GM21515 (cell line): ENCODE results near the gene HSPBP1.
"Not testable (repeated sequence)": the region's sequence is repeated elsewhere in the genome, so short reads cannot be mapped to it uniquely, and the experiment has no call there.

ENCODE experiments used
- ATAC-seq: cut with Tn5 transposase; IDR thresholded peaks from one replicate; pipeline ENCODE4 v1.9.1; 2021; ENCODE audit not compliant: unreplicated experiment

Gene HSPBP1

DNA sequence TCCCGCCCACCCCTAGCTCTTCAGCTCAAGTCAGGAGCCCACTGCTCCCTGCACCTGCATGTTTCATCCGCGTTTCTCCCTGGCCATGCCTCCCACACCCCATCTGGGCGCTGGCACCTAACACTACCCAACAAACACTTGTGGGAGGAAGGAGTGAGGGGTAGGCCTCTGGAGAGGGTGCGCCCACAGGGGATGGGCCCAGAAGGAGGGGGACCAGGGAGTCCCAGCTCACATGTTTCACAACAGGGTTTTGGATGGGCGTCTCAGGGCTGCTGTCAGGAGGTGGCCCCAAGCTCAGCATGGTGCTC, 39.2 kb downstream of the HSPBP1 start:
- ATAC-seq = no peak

- ATAC-seq = no peak
Measured at GRCh38 chr19:55239004-55239403, 40.9 kb downstream of the HSPBP1 start.

GRCh38 chr19:55238030-55238429, 41.9 kb downstream of the HSPBP1 start:
- ATAC-seq = no peak

DNA sequence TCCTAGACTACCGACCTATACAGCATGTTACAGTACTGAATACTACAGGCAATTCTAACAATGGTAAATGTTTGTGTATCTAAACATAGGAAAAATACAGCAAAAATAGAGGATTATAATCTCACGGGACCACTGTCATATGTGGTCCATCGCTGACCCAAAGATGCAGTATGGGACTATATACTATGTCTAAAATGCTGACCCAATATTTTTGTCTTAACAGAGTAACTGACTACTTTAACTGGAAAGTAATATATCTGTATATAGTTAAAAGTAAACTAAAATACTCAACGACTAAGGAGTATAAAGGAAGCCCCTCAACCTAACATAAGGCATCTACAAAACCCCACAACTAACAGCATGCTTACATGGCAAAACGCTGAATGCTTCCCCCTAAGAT, 46.9 kb downstream of the HSPBP1 start:
- ATAC-seq = no peak

- no peak for ATAC-seq
Measured at GRCh38 chr19:55232286-55232602, 47.7 kb downstream of the HSPBP1 start.

DNA sequence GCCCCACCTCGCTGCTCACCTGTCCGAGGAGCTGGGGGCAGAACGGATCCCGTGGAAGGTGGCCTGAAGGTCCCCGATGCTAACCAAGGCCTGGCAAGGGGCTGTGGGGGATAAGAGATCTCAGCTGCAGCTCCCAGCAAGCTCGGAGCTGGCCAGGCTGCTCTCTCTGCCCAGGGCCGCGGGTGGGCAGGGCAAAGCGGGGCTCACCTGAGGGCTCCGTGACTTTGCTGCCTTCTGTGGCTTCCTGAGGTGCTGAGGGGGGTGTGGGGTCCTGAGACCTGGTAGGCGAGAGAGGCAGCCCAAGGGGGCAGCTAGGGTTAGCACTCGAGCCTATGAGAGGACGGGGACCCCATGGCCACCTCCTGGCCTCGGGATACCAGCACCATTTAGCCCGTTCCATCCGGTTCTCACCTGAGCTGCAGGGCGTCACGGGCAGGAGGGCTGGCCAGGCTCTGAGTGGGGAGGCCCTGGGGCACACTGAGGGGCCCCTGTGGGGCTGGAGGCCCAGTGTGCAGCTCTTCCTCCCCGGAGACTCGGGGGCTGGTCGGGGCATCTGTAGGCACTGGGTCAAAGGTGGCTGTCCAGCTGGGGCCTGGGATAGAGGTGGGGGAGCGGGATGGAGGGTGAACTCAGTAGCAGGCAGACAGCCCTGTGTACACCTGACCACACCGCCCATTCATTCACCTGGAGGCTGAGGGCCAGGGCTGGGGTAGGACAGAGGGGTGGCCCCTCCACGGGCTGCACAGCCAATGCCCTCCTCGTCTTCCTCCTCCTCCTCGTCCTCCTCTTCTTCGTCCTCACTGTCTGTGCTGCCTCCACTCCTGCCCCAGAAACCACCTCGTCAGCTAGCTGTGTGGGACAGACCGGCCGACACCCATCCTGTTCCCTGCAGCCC, 48.3 kb downstream of the HSPBP1 start:
- no peak for ATAC-seq

GRCh38 chr19:55230780-55231179, 49.1 kb downstream of the HSPBP1 start:
- no peak for ATAC-seq

DNA sequence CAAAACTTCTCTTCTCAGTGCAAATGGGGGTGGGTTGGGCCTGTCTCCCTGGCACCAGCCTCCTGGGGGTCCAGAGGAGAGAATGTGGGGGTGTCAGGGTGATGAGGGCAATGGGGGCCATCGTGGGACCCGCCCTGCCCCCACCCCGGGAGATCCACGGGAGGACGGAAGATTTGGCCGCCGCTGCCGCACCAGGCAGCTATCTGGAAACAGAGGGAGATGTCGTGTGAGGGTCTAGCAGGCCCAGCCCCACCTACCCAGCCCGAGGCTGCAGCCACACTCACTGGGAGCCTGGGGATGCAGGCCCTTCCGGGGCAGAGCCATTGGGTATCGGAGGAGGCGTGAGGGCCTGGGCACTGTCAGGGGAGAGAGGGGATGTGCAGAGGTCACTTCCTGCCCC, 49.6 kb downstream of the HSPBP1 start:
- no peak for ATAC-seq

DNA sequence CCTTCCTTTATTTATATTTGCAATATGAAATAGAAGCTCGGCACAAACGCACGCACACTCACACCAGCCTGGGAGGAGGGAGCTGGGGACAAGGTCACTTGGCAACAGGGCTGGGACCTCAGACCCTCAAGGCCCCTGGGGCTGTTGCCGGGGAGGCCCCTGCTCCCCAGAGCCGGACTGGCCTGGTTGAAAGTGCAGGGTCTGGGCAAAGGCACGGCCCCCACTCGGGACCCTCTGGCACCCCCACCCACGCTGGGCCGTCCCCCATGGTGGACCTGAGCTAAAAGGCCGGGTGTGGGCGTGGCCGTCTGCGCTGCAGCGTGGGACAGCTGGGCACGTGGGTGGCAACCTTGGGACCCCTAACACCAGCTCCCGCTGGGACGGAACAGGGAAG, 50.1 kb downstream of the HSPBP1 start:
- ATAC-seq = no peak

GRCh38 chr19:55229145-55229788, 50.6 kb downstream of the HSPBP1 start:
- no peak for ATAC-seq

GRCh38 chr19:55228403-55229031, 51.4 kb downstream of the HSPBP1 start, which contains the start of gene TMEM86B:
Gene TMEM86B, minus strand, starts transcription at chr19:55228763. Its CDS starts 22 bp downstream, at chr19:55228741.
- ATAC-seq = no peak

- ATAC-seq = no peak
Measured at GRCh38 chr19:55228015-55228391, 51.9 kb downstream of the HSPBP1 start.

GRCh38 chr19:55227241-55228014, 52.5 kb downstream of the HSPBP1 start:
- no peak for ATAC-seq

DNA sequence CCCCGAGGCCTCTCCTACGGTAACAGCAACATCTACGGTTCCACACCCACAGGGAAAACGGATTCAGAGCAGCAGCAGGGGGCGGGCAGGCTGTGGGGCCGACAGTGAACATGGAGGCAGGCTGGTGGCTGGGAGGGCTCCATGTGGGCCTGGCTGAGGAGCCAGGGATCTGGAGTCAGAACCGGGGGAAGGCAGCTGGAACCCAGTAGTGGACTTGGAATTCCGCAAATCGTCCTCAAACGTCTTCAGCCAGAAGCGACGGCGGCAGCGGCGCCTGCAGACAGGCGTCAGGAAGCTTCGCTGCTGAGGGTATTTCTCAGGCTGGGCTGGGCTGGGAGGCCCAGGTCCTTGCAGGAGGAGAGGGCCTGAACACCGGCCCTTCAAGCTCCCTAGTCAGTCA, 53.1 kb downstream of the HSPBP1 start:
- no peak for ATAC-seq

DNA sequence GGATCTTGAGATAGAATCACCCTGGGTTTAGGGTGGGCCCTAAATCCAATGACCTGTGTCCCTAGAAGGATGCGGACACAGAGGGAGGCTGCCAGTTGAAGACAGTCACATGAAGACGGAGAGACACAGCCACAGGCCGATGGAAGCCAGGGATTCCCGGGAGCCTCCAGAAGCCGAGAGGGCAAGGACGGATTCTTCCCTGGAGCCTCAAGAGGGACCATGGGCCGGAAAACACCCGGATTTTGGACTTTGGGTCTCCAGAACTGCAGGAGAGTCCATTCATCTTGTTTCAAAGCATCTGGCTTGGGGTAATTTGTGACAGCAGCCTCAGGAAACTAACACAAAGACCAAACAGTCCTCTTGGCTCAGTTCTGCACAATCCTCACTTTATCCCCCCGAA, 53.6 kb downstream of the HSPBP1 start:
- ATAC-seq = no peak

- no peak for ATAC-seq
Measured at GRCh38 chr19:55225415-55225958, 54.4 kb downstream of the HSPBP1 start.

GRCh38 chr19:55224679-55225414, 55.1 kb downstream of the HSPBP1 start:
- ATAC-seq = not testable (repeated sequence)

GRCh38 chr19:55224038-55224665, 55.8 kb downstream of the HSPBP1 start:
- ATAC-seq = no peak

DNA sequence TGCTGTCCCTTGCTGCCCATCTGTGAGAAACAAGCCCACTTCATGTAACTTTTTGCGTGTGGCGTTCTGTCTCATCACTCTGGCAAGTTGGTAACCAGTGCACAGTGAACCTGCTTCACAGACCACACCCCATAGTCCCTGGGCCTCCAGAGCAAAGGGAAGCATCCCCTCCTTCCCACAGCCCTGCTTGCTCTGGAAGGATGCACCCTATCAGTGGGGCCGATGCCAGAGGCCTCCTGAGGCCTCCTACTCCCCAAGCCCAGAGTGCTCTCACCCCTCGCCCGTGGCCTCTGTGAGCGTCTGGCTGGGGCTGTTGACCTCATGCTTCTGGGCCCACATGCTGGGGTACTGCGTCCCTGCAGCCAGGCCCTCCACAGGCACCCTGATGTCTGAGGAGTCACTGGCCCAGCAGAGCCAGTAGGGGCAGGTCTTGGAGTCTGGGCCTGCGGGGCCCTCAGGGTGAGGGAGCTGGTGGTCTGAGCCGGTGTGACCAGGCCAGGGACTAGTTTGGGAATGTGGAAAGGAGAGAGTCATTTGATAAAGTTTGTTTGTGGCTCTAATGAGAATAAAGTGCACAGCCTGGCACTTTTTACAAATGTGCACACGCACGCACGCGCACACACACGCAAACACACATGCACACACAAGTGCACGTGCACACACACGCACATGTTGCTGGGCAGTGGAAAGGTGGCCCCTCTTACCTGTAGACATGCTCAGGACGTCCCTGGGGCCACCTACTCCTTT, 56.4 kb downstream of the HSPBP1 start:
- ATAC-seq = no peak
